WTC11 (cell line): ENCODE data around the gene ADGRB3. TPM values are rescaled to one million over a fixed set of nuclear protein-coding genes. Genes with fewer than 3 reads are reported as not detected.

Experiments
- ATAC-seq: fragments of 200-7000 bp; cut with Tn5 transposase; 2 replicates; pipeline ENCODE4 v1.10.0; 2021; ENCODE audit warnings: mild to moderate bottlenecking, moderate library complexity
- CTCF ChIA-PET: fragments of 300-600 bp; sonication (Branson Sonifier 250); formaldehyde crosslinking; loops from one replicate; lab custom pipeline; 2021; ENCODE audit warnings: antibody characterized with exemption; lab: Charles Lee
- POLR2A ChIA-PET: fragments of 350-600 bp; sonication (Branson Sonifier 250); formaldehyde crosslinking; loops from one replicate; lab custom pipeline; 2021; ENCODE audit warnings: antibody characterized with exemption; lab: Charles Lee
- DNase-seq: peaks from one replicate; pipeline ENCODE4 v3.0.0; 2021; ENCODE audit warnings: low spot score
- H3K27ac Mint-ChIP-seq: 2 replicates; pipeline ENCODE4 v1.8.0; 2021; ENCODE audit warnings: mixed read lengths
- H3K27me3 Mint-ChIP-seq: 2 replicates; pipeline ENCODE4 v1.8.0; 2021; ENCODE audit warnings: low read depth, mild to moderate bottlenecking, moderate library complexity, mixed read lengths
- H3K36me3 Mint-ChIP-seq: 2 replicates; pipeline ENCODE4 v1.8.0; 2021; ENCODE audit warnings: mixed read lengths
- H3K4me1 Mint-ChIP-seq: 2 replicates; pipeline ENCODE4 v1.8.0; 2022; ENCODE audit warnings: mixed read lengths
- H3K4me3 Mint-ChIP-seq: 2 replicates; pipeline ENCODE4 v1.8.0; 2021; ENCODE audit warnings: mild to moderate bottlenecking, moderate library complexity, mixed read lengths
- H3K9me3 Mint-ChIP-seq: 2 replicates; pipeline ENCODE4 v1.8.0; 2021; ENCODE audit warnings: mixed read lengths
- ATF6 ChIP-seq: sonication (generic); formaldehyde crosslinking; IDR thresholded peaks from 2 replicates; pipeline ENCODE4 v1.8.1; 2023; ENCODE audit warnings: mild to moderate bottlenecking, missing genetic modification reagents
- MXD4 ChIP-seq: fragments of 250-450 bp; sonication (Bioruptor Pico); IDR thresholded peaks from 2 replicates; pipeline ENCODE4 v1.8.0; 2021; ENCODE audit warnings: mild to moderate bottlenecking, moderate library complexity, borderline replicate concordance
- RORB ChIP-seq: fragments of 250-450 bp; sonication (Bioruptor Pico); IDR thresholded peaks from 2 replicates; pipeline ENCODE4 v1.9.0; 2021; ENCODE audit warnings: mild to moderate bottlenecking
- SMAD3 ChIP-seq: sonication (generic); formaldehyde crosslinking; IDR thresholded peaks from 2 replicates; pipeline ENCODE4 v1.8.0; 2022; ENCODE audit warnings: missing genetic modification reagents, mild to moderate bottlenecking, borderline replicate concordance
- SOX15 ChIP-seq: fragments of 250-450 bp; sonication (Bioruptor Pico); IDR thresholded peaks from 2 replicates; pipeline ENCODE4 v1.9.0; 2021; ENCODE audit warnings: mild to moderate bottlenecking
- ZBTB43 ChIP-seq: sonication (generic); formaldehyde crosslinking; IDR thresholded peaks from 2 replicates; pipeline ENCODE4 v1.8.1; 2023; ENCODE audit warnings: mild to moderate bottlenecking, missing genetic modification reagents
- ZNF263 ChIP-seq: sonication (generic); formaldehyde crosslinking; IDR thresholded peaks from 2 replicates; pipeline ENCODE4 v1.8.1; 2022; ENCODE audit warnings: low read depth, mild to moderate bottlenecking, moderate library complexity, missing genetic modification reagents
- ZNF281 ChIP-seq: sonication (generic); formaldehyde crosslinking; IDR thresholded peaks from 2 replicates; pipeline ENCODE4 v1.8.0; 2023; ENCODE audit warnings: mild to moderate bottlenecking, missing genetic modification reagents
- total RNA-seq: library from RNA; stranded (reverse); gene quantifications from 3 replicates; pipeline ENCODE4 v1.2.3, GENCODE V29; 2021
- TF ChIP-seq, protein P1 (sequence below): sonication (generic); formaldehyde crosslinking; IDR thresholded peaks from 2 replicates; pipeline ENCODE4 v1.8.1; 2023; ENCODE audit warnings: mild to moderate bottlenecking, missing genetic modification reagents, moderate library complexity
- TF ChIP-seq, protein P2 (sequence below): sonication (generic); formaldehyde crosslinking; IDR thresholded peaks from 2 replicates; pipeline ENCODE4 v1.8.1; 2022; ENCODE audit warnings: missing genetic modification reagents, borderline replicate concordance
- TF ChIP-seq, protein P3 (sequence below): fragments of 250-450 bp; sonication (Bioruptor Pico); IDR thresholded peaks from 2 replicates; pipeline ENCODE4 v1.9.0; 2021; ENCODE audit warnings: mild to moderate bottlenecking
- TF ChIP-seq, protein P4 (sequence below): sonication (generic); formaldehyde crosslinking; IDR thresholded peaks from 2 replicates; pipeline ENCODE4 v1.8.1; 2023; ENCODE audit warnings: mild to moderate bottlenecking, moderate library complexity, missing genetic modification reagents

Gene ADGRB3
- total RNA-seq, 1 experiment from 2014 or later, result 1.9 TPM

DNA sequence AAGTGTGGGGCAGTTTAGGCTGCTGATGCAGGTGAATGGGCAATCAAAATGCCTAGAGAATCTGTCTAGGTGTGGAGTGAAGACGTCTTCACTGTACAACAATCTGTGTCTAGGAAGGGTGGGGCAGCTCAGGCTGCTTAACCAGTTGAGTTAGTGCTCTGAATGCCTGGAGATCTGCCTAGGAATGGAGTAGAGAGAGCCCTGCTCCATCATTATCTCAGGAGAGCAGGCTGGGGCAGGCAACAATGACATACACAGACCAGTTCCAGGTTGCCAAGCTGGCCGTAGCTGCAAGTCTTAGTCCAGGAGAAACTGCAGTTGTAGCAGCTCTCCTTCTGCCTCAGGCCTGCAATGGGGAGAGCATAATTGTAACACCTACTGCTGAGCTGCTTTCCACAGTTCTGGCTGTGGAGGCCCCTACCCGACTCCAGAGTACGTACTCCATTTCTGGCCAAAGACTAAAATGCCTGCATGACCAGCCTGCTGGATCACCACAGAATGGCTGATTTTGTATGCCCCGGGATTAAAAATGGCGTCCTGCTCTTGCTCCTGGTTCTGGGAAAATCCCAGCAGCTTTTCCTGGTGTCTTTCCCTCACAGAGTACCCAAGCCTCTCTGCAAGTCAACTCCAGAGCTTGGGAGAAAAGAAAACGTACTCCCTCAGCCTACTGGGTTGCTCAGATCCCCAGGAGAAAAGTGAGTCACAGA lies 545.4 kb downstream of the ADGRB3 start (continued):
- TF ChIP-seq ZNF281, result no peak
- no peak for TF ChIP-seq SOX15
- TF ChIP-seq, protein P1, sequence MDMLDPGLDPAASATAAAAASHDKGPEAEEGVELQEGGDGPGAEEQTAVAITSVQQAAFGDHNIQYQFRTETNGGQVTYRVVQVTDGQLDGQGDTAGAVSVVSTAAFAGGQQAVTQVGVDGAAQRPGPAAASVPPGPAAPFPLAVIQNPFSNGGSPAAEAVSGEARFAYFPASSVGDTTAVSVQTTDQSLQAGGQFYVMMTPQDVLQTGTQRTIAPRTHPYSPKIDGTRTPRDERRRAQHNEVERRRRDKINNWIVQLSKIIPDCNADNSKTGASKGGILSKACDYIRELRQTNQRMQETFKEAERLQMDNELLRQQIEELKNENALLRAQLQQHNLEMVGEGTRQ, result no peak
- TF ChIP-seq ZNF263 (CRISPR knock-in tag), result no peak
- TF ChIP-seq RORB (CRISPR knock-in tag), result no peak
- TF ChIP-seq ATF6 (CRISPR knock-in tag), result no peak
- TF ChIP-seq, protein P2, sequence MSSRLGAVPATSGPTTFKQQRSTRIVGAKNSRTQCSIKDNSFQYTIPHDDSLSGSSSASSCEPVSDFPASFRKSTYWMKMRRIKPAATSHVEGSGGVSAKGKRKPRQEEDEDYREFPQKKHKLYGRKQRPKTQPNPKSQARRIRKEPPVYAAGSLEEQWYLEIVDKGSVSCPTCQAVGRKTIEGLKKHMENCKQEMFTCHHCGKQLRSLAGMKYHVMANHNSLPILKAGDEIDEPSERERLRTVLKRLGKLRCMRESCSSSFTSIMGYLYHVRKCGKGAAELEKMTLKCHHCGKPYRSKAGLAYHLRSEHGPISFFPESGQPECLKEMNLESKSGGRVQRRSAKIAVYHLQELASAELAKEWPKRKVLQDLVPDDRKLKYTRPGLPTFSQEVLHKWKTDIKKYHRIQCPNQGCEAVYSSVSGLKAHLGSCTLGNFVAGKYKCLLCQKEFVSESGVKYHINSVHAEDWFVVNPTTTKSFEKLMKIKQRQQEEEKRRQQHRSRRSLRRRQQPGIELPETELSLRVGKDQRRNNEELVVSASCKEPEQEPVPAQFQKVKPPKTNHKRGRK, result no peak
- TF ChIP-seq, protein P3, sequence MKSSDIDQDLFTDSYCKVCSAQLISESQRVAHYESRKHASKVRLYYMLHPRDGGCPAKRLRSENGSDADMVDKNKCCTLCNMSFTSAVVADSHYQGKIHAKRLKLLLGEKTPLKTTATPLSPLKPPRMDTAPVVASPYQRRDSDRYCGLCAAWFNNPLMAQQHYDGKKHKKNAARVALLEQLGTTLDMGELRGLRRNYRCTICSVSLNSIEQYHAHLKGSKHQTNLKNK (CRISPR knock-in tag), result no peak
- no peak for TF ChIP-seq MXD4 (CRISPR knock-in tag)
- no peak for TF ChIP-seq SMAD3 (CRISPR knock-in tag)
- TF ChIP-seq, protein P4, sequence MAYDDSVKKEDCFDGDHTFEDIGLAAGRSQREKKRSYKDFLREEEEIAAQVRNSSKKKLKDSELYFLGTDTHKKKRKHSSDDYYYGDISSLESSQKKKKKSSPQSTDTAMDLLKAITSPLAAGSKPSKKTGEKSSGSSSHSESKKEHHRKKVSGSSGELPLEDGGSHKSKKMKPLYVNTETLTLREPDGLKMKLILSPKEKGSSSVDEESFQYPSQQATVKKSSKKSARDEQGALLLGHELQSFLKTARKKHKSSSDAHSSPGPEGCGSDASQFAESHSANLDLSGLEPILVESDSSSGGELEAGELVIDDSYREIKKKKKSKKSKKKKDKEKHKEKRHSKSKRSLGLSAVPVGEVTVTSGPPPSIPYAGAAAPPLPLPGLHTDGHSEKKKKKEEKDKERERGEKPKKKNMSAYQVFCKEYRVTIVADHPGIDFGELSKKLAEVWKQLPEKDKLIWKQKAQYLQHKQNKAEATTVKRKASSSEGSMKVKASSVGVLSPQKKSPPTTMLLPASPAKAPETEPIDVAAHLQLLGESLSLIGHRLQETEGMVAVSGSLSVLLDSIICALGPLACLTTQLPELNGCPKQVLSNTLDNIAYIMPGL (CRISPR knock-in tag), result no peak

GRCh38 chr6:69181964-69182363 lies 546.9 kb downstream of the ADGRB3 start:
- Mint-ChIP-seq H3K4me3 (no peak overlapping the region), H3K27ac (no peak overlapping the region), H3K36me3 (no peaks in the 10 kb centered on the region), H3K27me3 (no peaks in the 10 kb centered on the region; the same call in 1 of the 2 replicates), H3K4me1 (peaks cover 8% of the 10 kb centered on the region; the same call in 1 of the 2 replicates), H3K9me3 (no peaks in the 10 kb centered on the region; the same call in 1 of the 2 replicates)
- ATAC-seq (no peak), DNase-seq (no peak)
- TF ChIP-seq ZBTB43 (CRISPR knock-in tag), result no peak
- ChIA-PET CTCF (no interaction called here), POLR2A (interaction anchor here (0.7 kb wide), 1 partner anchor 567 kb away, joined by 4 read pairs; no protein-coding TSS in a partner anchor)
